ENCODE data around the gene UTF1.

Gene UTF1, protein sequence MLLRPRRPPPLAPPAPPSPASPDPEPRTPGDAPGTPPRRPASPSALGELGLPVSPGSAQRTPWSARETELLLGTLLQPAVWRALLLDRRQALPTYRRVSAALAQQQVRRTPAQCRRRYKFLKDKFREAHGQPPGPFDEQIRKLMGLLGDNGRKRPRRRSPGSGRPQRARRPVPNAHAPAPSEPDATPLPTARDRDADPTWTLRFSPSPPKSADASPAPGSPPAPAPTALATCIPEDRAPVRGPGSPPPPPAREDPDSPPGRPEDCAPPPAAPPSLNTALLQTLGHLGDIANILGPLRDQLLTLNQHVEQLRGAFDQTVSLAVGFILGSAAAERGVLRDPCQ

DNA sequence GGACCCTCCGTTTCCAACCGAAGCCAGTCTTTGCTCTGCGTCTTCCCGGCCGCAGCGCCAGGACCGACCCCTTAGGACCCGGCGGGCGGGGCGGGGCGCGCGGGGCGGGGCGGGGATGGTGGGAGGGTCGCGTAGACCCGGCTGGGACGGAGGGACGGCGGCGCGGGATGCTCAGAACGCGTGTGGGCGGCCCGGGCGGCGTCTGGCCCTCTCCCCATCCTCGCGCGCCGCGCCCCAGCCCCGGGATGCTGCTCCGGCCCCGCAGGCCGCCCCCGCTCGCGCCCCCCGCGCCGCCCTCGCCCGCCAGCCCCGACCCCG lies at the start of gene UTF1:
TSS of gene UTF1 (plus strand) at position 174 of the 318 bp plus-strand sequence. CDS start at position 246, 72 bp downstream.
- in situ Hi-C loops (cut with HindIII; ENCODE audit: low sequenced_read_pairs): no loop called here

DNA sequence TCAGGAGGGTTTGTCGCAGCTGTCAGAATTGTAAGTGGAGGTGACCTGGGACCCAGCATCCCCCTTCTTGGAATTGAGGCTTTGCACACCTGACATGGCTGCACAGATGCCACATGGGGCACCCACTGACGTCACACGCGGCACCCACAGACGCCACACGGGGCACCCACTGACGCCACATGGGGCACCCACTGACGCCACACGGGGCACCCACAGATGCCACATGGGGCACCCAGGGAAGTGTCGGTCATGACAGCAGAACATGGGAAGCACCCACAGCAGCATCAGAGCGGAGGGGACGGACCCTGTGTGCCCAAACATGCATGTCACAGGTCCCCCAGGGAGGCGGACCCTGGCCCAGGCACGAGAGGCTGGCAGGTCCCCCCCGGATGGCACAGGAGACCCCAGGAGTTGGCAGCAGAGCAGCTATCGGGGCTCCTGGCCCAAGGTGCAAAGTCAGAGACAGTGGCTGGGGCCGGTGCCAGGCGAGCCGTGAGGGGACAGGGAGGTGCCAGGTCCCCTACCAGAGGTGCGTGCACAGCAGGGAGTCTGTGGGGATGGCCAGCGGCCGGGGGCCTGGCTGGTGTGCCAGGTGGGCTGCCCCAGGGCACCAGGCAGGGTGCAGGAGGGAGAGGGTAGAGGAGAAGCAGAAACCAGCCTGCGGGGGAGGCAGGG lies 48.9 kb upstream of the UTF1 start:
- in situ Hi-C loops (cut with HindIII; ENCODE audit: low sequenced_read_pairs): no loop called here

DNA sequence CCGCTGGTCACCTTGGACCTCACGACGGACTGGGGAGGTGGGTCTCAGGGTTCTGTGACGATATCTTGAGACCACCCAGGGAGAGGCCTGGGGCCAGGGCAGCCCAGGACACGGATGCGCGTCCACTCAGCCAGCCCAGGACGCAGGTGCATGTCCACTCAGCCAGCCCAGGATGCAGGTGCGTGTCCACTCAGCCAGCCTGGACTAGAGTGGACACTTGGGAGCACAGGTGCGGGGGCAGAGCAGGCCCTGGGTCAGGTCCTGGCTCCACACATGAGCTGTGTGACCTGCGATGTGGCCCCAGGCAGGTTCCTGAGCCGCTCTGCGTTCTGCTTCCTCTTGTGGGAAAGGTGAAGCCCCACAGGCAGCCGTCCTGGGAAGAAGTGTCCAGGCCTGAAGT lies 47.8 kb upstream of the UTF1 start:
- in situ Hi-C loops (cut with HindIII; ENCODE audit: low sequenced_read_pairs): no loop called here

DNA sequence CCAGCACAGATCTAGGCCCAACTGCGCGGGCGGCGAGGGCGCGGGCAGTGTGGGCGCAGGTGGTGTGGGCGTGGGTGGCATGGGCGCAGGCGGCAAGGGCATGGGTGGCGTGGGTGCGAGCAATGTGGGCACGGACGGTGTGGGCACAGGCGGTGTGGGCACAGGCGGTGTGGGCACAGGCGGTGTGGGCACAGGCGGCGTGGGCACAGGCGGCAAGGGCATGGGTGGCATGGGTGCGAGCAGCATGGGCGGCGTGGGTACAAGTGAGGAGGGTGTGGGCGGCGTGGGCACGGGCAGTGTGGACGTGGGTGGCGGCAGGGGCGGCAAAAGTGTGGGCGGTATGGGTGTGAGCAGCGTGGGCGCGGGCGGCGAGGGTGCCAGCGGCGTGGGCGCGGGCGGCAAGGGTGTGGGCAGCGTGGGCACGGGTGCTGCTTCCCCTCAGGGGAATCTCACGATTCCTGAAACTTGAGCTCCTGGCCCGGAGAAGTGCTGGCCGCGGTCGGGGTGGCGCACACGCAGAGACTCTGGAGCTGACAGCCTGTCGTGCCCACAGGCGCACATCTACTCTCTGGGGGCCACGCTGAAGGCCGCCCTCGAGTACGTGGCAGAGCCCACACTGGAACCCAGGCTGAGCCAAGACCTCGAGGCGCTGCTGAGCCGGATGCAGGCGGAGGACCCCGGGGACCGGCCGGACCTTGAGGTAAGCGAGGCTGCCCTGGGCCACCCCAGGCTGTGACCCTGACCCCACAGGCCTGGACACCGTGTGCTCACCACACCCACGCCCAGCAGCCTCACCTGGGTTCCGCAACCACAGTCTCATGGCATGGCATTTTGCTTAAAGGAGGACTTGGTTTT lies 47.0 kb upstream of the UTF1 start:
- in situ Hi-C loops (cut with HindIII; ENCODE audit: low sequenced_read_pairs): no loop called here

DNA sequence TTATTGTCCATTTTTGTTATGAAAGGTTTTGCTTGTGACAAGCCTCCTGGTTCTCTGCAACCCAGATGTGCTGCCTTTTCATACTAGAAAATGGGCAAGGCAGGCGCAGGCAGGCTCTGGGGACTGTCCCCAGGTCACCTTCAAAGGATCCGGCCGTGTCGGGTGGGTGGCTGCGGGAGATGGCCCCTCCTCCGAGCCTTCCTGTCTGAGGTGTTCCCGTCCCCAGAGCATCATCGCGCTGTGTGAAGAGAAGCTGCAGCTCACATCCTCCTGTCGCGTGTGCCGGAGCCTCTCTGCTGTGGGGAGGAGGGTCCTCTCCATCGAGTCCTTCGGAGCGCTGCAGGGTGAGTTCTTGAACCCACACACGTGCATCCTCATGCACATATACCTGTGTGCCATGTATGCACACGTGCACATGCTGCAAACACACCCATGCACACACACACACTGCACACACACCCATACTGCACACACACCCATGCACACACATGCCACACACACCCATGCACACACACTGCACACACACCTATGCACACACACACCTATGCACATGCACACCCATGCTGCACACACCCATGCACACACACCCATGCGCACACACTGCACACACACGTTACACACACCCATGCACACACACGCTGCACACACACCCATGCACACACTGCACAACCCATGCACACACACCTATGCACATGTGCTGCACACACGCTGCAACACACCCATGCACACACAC lies 46.2 kb upstream of the UTF1 start:
- in situ Hi-C loops (cut with HindIII; ENCODE audit: low sequenced_read_pairs): no loop called here

DNA sequence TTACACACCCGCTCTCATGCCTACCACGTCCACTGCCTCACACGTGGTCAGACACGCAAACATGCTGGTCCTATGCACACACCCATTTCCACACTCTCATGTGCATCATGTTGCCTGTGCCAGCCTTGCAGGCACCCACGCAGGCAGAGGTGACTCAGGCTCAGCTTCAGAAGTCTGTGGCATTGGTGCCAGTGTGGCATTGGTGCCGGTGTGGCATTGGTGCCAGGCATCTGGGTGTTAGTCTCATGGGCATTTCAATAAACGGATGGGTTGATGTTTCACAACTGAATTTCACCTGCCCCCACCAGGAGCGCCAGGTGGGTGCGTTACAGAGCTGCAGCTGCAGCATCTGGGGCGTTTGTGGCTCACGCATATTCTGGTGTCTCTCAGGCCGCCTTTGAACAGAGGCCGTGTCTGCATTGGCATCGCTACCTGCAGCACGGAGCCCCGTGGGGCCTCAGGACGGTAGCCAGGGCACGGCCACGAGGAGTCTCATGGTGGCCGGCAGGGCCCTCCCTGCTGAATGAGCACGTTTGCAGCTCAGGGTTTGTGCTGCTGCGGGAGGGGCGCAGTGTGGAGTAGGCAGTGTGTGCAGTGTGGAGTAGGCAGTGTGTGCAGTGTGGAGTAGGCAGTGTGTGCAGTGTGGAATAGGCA lies 45.3 kb upstream of the UTF1 start:
- in situ Hi-C loops (cut with HindIII; ENCODE audit: low sequenced_read_pairs): no loop called here

DNA sequence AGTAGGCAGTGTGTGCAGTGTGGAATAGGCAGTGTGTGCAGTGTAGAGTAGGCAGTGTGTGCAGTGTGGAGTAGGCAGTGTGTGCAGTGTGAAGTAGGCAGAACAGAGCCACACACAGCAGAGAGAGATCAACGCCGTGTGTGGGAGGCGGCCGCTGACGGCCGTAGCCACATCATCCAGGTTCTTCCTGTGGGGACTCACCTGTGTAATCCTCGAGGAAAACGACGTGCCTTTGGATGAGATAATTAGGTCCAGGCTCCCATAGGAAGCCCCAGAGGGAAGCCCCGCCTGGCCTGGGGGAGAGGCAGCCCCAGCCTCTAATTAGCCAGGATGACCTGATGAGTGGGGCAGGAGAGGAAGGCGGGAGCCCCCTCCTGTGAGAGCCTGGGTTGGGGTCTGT lies 44.6 kb upstream of the UTF1 start:
- in situ Hi-C loops (cut with HindIII; ENCODE audit: low sequenced_read_pairs): no loop called here

DNA sequence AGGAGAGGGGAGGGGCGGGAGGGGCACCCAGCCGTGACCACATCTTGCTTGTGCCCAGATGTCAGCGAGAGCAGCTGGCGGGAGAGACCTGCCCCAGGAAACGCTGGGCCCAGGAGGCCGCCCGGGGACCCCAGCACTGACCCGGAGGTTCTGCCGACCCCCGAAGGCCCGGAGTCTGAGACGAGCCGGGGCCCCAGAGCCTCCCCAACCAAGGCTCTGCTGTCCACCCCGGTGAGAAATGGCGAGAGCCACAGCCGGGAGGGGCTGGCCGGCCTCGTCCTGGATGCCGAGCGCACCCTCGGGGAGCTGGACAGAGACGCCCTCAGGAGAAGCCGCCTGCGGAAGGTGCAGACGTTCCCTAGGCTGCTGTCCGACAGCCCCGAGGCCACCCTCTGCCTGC lies 44.1 kb upstream of the UTF1 start:
- in situ Hi-C loops (cut with HindIII; ENCODE audit: low sequenced_read_pairs): no loop called here

DNA sequence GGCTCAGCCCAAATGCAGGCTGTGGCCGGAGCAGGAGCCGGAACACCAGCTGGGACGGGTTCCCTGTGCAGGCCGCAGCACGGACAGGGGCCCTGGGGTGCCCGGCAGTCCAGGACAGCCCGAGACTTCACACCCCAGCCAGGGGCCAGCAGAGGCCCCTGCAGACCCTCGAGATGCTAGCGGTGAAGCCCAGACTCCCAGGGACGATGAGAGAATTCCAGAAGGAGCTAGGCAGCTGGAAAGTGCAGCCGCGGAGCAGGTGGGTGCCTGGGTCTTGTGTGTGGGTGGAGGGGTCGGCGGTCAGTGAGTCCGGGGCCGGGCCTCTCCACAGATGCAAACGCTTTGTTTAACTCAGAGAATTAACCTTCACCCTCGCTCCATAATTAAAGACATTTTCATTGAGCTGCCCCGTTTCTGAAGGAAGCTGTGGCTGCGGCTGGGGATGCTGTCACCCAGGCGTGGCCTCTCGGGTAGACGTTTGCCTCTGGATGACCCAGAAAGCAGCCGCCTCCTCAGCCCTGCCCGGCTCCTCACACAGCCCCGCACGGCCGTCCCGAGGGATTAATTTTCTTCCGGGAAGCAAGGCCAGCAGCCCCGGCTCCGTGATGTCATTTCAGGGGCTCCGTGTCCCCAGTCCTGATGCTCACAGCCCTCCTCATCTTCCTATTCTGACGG lies 43.5 kb upstream of the UTF1 start:
- in situ Hi-C loops (cut with HindIII; ENCODE audit: low sequenced_read_pairs): no loop called here

DNA sequence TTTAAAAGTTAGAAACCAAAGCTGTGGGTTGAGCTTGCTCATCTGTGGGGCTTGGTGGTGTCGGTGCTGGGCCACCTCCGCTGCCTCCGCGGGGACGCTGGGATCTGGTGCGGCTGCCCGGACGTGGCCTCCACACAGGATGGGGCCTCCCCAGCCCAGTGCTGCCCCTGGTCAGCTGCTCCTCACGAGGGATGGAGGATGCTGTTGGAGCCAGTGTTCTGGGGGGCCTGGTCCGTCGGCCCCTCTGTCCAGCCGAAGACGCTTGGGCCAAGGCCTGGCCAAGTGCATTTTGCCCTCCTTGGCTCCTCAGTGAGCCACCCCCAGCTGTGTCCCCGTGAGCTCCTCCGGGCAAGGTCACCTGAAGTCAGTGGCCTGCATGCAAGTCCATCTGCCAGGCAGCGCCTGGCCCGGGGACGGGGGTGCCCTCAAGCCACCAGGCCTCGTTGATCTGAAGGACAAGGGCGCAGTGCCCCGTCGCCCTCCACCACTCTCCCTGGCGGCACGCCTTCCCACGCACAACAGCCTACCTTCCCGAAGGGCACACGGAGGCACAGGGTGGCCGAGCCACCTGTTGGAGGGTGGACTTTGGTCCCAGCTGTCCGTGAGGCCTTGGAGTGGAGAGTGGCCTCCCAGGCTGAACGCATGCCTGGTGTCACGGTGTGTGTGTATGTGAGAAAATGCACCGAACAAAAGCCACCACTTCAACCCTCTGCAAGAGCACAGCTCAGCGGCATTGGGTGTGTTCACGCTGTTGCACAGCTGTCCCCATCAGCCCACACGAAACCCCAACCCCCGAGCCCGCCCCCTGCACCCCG lies 42.7 kb upstream of the UTF1 start:
- in situ Hi-C loops (cut with HindIII; ENCODE audit: low sequenced_read_pairs): no loop called here

DNA sequence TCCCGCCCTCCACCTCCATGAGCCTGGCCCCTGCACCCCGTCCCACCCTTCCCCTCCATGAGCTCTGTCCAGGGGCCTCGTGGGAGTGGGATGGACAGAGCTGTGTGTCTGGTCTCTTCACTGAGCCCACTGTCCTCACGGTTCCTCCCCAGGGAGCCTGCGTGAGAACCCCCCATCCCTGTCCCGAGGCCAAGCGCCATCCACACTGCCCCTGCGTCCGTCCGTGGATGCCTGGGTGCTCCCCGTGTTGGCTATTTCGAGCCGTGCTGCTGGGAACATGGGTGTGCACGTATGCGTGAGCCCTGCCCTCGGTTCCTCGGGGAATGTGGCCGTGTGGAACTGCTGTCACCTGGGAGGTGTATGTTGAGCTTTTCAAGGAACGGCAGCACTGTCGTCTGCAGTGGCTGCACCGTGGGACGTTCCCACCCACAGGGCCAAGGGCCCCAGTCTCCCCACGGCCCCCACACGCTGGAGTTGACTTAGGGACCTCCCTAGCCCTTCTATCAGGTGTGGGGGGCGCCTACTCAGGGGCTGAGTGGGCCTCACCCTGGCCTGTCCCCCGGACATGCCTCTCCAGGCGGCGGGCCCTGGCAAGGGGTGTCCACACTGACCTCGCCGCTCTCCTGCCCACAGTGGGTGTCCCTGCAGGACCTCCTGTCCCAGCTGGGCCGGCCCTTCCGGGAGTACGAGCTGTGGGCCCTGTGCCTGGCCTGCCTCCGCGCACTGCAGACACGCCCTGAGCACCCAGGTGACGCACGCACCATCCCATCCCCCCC lies 41.9 kb upstream of the UTF1 start:
- in situ Hi-C loops (cut with HindIII; ENCODE audit: low sequenced_read_pairs): no loop called here

DNA sequence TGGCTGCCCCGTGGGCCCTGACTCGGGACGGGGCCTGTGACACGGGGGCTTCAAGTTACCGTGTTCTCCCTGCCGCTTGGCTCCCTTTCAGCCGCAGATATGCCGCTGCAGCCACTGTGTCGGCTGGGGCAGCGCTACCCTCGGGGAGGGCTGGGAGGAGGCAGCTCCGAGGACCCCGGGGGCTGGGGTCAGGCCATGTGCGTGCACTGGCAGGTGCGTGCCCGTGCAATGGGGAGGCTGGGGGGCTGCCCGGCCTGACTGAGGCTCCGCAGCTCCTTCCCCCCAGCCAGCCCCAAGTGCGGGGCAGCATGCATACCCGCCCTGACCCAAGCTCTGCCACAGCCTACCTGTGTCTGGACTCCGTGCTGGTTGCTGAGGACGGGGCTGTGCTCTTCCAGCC lies 40.8 kb upstream of the UTF1 start:
- in situ Hi-C loops (cut with HindIII; ENCODE audit: low sequenced_read_pairs): no loop called here

DNA sequence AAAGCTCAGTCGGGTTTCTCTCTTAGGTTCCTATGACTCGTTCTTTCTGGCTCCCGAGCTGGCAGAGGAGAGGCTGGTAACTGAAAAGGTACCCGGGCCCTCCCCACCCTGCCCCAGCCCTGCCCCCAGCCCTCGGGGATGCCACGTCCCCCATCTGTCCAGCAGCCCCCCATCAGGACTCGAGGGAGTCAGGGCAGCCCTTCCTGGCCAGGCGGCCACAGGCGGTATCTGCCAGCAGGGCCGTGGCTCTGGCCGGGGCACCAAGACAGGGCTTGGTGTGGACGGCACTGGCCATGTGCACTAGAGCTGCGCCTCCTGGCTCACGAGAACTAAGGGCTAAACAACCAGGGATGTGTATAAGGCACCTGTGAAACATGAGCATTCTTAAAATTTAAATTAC lies 40.3 kb upstream of the UTF1 start:
- in situ Hi-C loops (cut with HindIII; ENCODE audit: low sequenced_read_pairs): no loop called here

DNA sequence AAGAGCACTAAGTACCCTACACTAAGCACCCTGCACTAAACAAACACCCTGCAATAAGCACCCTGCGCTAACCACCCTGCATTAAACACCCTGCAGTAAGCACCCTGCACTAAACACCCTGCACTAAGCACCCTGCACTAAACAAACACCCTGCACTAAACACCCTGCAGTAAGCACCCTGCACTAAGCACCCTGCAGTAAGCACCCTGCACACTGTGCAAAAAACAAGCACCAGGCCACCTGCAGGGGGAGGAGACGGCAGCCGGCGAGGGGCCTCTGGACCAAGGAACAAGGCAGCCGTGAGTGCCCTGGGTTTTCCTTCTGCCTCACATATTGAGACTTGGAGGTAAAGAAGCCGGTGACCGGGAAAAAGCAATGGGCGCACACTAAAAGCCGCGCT lies 39.8 kb upstream of the UTF1 start:
- in situ Hi-C loops (cut with HindIII; ENCODE audit: low sequenced_read_pairs): no loop called here

DNA sequence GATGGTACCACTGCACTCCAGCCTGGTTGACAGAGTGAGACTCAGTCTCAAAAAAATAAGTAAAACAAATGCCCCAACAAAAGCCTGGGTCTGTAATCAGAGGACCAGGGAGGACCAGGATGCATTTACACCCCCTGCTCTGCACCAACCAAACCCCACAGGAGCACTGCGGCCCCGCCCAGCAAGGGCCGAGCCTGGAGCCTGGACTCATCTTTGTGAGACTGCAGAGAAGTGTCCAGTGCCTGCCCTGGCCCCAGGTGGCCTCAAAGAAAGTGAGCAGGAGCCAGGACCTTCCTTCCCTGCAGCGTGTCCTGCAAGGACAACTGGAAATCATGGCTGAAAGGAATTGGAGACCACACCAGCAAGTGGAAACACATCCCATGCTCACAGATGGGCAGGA lies 38.4 kb upstream of the UTF1 start:
- in situ Hi-C loops (cut with HindIII; ENCODE audit: low sequenced_read_pairs): no loop called here

DNA sequence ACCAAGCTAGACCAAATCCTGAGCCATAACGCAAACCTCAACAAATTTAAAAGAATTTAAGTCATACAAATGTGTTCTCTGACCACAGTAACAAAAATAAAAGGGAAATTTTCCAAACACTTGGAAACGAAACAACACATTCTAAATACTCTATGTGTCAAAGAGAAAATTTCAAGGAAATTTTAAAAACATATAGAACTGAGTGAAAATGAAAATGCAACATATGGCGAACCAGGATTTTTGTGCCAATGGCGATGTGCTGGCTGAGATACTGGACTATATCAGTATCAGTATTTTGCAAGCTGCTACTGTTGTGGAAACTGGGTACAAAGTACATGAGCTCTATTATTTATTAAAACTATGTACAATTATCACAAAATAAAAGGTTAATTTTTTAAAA lies 35.9 kb upstream of the UTF1 start:
- in situ Hi-C loops (cut with HindIII; ENCODE audit: low sequenced_read_pairs): no loop called here

DNA sequence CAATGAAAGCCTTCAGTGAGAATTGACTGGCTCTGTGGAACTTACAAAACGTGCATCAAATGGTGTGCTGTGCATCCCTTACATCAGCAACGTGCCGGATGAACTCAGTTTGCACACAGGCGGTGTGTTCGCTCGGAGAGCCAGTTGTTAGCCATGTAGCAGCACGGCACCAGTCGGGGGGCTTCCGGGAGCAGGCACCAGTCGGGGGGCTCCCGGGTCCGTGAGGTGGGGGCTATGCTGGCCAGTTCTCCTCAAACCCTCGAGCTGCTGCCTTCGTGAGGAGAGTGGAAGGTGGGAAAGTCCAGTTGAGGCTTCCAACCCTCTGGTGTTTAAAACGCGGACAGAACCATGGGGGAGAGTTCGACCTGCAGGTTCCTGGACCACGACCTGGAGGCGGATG lies 34.9 kb upstream of the UTF1 start:
- in situ Hi-C loops (cut with HindIII; ENCODE audit: low sequenced_read_pairs): no loop called here

DNA sequence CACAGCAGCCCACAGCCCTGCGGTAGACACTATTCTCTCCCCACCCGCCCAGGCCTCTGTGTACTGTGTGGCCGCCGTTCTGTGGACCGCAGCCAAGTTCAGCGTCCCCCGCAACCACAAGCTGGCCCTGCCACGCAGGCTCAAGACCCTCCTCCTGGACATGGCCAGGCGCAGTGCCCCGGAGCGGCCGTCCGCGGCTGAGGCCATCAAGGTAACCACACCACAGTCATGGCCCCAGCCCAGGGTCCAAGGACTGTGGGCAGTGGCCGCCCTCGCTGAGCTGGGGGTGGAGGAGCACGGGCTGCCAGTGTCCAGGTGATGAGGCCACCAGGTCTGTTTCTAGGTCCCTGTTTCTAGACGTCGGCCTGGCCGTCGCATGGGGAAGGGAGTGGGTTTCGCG lies 34.4 kb upstream of the UTF1 start:
- in situ Hi-C loops (cut with HindIII; ENCODE audit: low sequenced_read_pairs): no loop called here

Measured in endothelial cell of hepatic sinusoid (primary cell).